Endodermal cell (in vitro differentiated cells): ENCODE measurements around the gene GRIA3. TPM values are rescaled to one million over a fixed set of nuclear protein-coding genes. Genes with fewer than 3 reads are reported as not detected.

Source experiments
- DNase-seq: peaks from one replicate; pipeline ENCODE4 v3.0.0-alpha.2; 2017
- H3K27ac ChIP-seq: 2 replicates; pipeline ENCODE4 v1.5.1; 2013; ENCODE audit warnings: mild to moderate bottlenecking, low read depth, low read length, moderate library complexity
- H3K27me3 ChIP-seq: 2 replicates; pipeline ENCODE4 v1.6.1; 2013; ENCODE audit warnings: mild to moderate bottlenecking, low read length, moderate library complexity; ENCODE audit not compliant: insufficient read depth, control insufficient read depth, poor library complexity, severe bottlenecking
- H3K36me3 ChIP-seq: 2 replicates; pipeline ENCODE4 v1.7.0; 2013; ENCODE audit warnings: mild to moderate bottlenecking, low read length, moderate library complexity; ENCODE audit not compliant: control insufficient read depth, insufficient read depth
- H3K4me1 ChIP-seq: one replicate; pipeline ENCODE4 v1.7.0; 2013; ENCODE audit warnings: low read length; ENCODE audit not compliant: control insufficient read depth, insufficient read depth
- H3K4me3 ChIP-seq: 2 replicates; pipeline ENCODE4 v1.5.1; 2013; ENCODE audit warnings: mild to moderate bottlenecking, low read length, moderate library complexity
- H3K9ac ChIP-seq: 2 replicates; pipeline ENCODE4 v1.6.1; 2013; ENCODE audit warnings: mild to moderate bottlenecking, low read length, moderate library complexity; ENCODE audit not compliant: poor library complexity, severe bottlenecking; ENCODE audit errors: extremely low read depth
- H3K9me3 ChIP-seq: 2 replicates; pipeline ENCODE4 v1.6.1; 2013; ENCODE audit warnings: mild to moderate bottlenecking, low read length, moderate library complexity; ENCODE audit not compliant: control insufficient read depth
- H3K27ac Mint-ChIP-seq: 2 replicates; pipeline ENCODE4 v1.8.0; 2020; ENCODE audit warnings: mixed read lengths
- H3K27me3 Mint-ChIP-seq: 2 replicates; pipeline ENCODE4 v1.8.0; 2021; ENCODE audit warnings: mild to moderate bottlenecking, mixed read lengths; ENCODE audit not compliant: insufficient read depth
- H3K36me3 Mint-ChIP-seq: 2 replicates; pipeline ENCODE4 v1.8.0; 2020; ENCODE audit warnings: low read depth, mixed read lengths
- H3K4me1 Mint-ChIP-seq: 2 replicates; pipeline ENCODE4 v1.8.0; 2020; ENCODE audit warnings: mixed read lengths
- H3K4me3 Mint-ChIP-seq: 2 replicates; pipeline ENCODE4 v1.8.0; 2020; ENCODE audit warnings: mild to moderate bottlenecking, moderate library complexity, mixed read lengths
- H3K9me3 Mint-ChIP-seq: 2 replicates; pipeline ENCODE4 v1.8.0; 2020; ENCODE audit warnings: mild to moderate bottlenecking, mixed read lengths
- WGBS, 2 experiments: methylation state at CpG; one replicate each; pipeline versions ENCODE4 v1.1.5 to v1.1.7; 2013; ENCODE audit warnings: missing lambda C conversion rate in 2 of 2, mixed read lengths in 1 of 2; ENCODE audit not compliant: insufficient coverage in 1 of 2, insufficient read length in 1 of 2; 5-methylcytosine and 5-hydroxymethylcytosine counted together
- total RNA-seq, 2 donors: library from RNA; stranded (reverse); fragmentation: NEBNext Ultra II Directional in 1 of 2; extraction: Animal tissue kit (Norgen Biotek cat#: 25700) in 1 of 2; gene quantifications; 2 replicates in 1 of 2; 3 replicates in 1 of 2; pipeline ENCODE4 v1.2.1, GENCODE V29; 2021
- TF ChIP-seq, protein P1 (sequence below): fragments of 200-600 bp; sonication (generic); conservative IDR thresholded peaks from 2 replicates; pipeline ENCODE4 v1.5.0; 2021; ENCODE audit warnings: antibody characterized with exemption, mild to moderate bottlenecking

The GRIA3 gene
- total RNA-seq, 2 donors from 2014 or later = 5.7 to 12.2 TPM

DNA sequence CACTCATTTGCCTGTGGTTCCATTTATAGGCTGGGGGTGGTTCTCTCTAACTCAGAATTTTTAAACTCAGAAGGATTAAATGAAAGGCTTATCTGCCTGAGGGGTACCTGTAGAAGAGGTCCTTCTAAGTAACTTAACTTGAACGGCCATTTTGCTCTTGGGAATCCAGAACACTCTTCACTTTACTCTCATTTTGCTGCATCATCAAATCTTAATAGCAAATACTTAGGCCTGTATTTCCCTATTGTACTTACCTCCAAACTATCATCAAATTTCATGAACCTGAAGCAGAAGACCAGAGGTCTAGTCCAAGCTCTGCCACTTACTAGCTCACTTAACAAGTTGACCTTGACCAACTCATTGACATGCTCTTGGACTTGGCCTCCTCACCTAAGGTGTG lies 70.4 kb downstream of the GRIA3 start:
- no peaks in the 10 kb centered on the region for H3K27me3 Mint-ChIP-seq
- no peak overlapping the region for H3K27ac ChIP-seq
- no peaks in the 10 kb centered on the region for H3K36me3 ChIP-seq
- peaks cover 63% of the 10 kb centered on the region for H3K9me3 Mint-ChIP-seq
- H3K36me3 Mint-ChIP-seq = peaks cover 8% of the 10 kb centered on the region
- H3K4me3 ChIP-seq = no peak overlapping the region
- TF ChIP-seq, protein P1, sequence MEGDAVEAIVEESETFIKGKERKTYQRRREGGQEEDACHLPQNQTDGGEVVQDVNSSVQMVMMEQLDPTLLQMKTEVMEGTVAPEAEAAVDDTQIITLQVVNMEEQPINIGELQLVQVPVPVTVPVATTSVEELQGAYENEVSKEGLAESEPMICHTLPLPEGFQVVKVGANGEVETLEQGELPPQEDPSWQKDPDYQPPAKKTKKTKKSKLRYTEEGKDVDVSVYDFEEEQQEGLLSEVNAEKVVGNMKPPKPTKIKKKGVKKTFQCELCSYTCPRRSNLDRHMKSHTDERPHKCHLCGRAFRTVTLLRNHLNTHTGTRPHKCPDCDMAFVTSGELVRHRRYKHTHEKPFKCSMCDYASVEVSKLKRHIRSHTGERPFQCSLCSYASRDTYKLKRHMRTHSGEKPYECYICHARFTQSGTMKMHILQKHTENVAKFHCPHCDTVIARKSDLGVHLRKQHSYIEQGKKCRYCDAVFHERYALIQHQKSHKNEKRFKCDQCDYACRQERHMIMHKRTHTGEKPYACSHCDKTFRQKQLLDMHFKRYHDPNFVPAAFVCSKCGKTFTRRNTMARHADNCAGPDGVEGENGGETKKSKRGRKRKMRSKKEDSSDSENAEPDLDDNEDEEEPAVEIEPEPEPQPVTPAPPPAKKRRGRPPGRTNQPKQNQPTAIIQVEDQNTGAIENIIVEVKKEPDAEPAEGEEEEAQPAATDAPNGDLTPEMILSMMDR = no peak
- no peak overlapping the region for H3K27ac Mint-ChIP-seq
- no peak overlapping the region for H3K4me3 Mint-ChIP-seq
- peaks cover 4% of the 10 kb centered on the region for H3K4me1 Mint-ChIP-seq
- WGBS, 2 experiments = 80 to 94% methylated on average over 1 of the region's 1 CpG
- DNase-seq = no peak
- H3K27me3 ChIP-seq = peaks cover 5% of the 10 kb centered on the region
- no peaks in the 10 kb centered on the region for H3K4me1 ChIP-seq
- no peak overlapping the region for H3K9ac ChIP-seq
- no peaks in the 10 kb centered on the region for H3K9me3 ChIP-seq

DNA sequence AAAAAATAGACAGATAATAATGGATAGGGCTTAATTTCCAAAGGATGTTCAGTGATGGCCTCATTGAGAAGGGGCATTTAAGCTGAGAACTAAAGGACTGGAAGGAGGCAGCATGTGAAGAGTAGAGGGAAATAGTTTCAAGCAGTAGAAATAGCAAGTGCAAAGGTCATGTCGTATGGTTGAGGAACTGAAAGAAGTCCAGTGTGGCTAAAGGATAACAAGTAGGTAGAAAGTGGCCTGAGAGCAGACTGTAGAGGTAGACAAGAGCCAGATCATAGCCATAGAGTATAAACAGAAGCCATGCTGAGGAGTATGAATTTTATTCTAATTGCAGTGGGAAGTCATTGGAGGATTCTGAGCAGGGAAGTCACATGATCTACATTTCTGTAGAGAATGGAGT lies 72.3 kb downstream of the GRIA3 start:
- peaks cover 8% of the 10 kb centered on the region for H3K36me3 Mint-ChIP-seq
- TF ChIP-seq, protein P1 = no peak
- no peaks in the 10 kb centered on the region for H3K9me3 ChIP-seq

GRCh38 chrX:123260920-123261418 lies 76.9 kb downstream of the GRIA3 start:
- Histone ChIP-seq H3K36me3 (no peaks in the 10 kb centered on the region), H3K4me3 (no peak overlapping the region), H3K4me1 (peaks cover 10% of the 10 kb centered on the region), H3K9me3 (no peaks in the 10 kb centered on the region), H3K9ac (no peak overlapping the region), H3K27me3 (peaks cover 5% of the 10 kb centered on the region), H3K27ac (no peak overlapping the region)
- H3K9me3 Mint-ChIP-seq = peaks cover 32% of the 10 kb centered on the region
- H3K27ac Mint-ChIP-seq = no peak overlapping the region
- H3K4me3 Mint-ChIP-seq = no peak overlapping the region
- peaks cover 30% of the 10 kb centered on the region for H3K4me1 Mint-ChIP-seq
- H3K36me3 Mint-ChIP-seq = no peaks in the 10 kb centered on the region
- no peaks in the 10 kb centered on the region for H3K27me3 Mint-ChIP-seq
- TF ChIP-seq, protein P1 = no peak
- DNase-seq = no peak
- WGBS, 2 experiments = 88 to 100% methylated on average over 1 to 4 of the region's 5 CpGs

More for the DNA sequence above, 72.3 kb downstream of the GRIA3 start:
- 67 to 94% methylated on average over 1 of the region's 1 CpG for WGBS, 2 experiments
- Histone ChIP-seq H3K4me1 (no peaks in the 10 kb centered on the region), H3K9ac (no peak overlapping the region), H3K36me3 (no peaks in the 10 kb centered on the region), H3K4me3 (no peak overlapping the region), H3K27me3 (peaks cover 5% of the 10 kb centered on the region), H3K27ac (no peak overlapping the region)
- Mint-ChIP-seq H3K27ac (no peak overlapping the region), H3K4me3 (no peak overlapping the region), H3K9me3 (peaks cover 53% of the 10 kb centered on the region), H3K27me3 (no peaks in the 10 kb centered on the region), H3K4me1 (peaks cover 8% of the 10 kb centered on the region)
- DNase-seq = no peak
